ENCODE measurements around the gene PSMG2. TPM values are rescaled to one million over a fixed set of nuclear protein-coding genes. Genes with fewer than 3 reads are reported as not detected.
"Not testable (repeated sequence)": the region's sequence is repeated elsewhere in the genome, so short reads cannot be mapped to it uniquely, and the experiment has no call there.

PSMG2 gene
- total RNA-seq, 1 donor from 2014 or later: 61.5 TPM

- no peak for DNase-seq (ENCODE audit: low spot score)
Observed at GRCh38 chr18:12722731-12723130, 19.9 kb downstream of the PSMG2 start.

GRCh38 chr18:12726331-12726730 is 23.5 kb downstream of the PSMG2 start:
- no peak for DNase-seq (ENCODE audit: low spot score)

- DNase-seq (ENCODE audit: low spot score): peak; percentile 66
Observed at GRCh38 chr18:12726774-12727550, 24.1 kb downstream of the PSMG2 start.

DNA sequence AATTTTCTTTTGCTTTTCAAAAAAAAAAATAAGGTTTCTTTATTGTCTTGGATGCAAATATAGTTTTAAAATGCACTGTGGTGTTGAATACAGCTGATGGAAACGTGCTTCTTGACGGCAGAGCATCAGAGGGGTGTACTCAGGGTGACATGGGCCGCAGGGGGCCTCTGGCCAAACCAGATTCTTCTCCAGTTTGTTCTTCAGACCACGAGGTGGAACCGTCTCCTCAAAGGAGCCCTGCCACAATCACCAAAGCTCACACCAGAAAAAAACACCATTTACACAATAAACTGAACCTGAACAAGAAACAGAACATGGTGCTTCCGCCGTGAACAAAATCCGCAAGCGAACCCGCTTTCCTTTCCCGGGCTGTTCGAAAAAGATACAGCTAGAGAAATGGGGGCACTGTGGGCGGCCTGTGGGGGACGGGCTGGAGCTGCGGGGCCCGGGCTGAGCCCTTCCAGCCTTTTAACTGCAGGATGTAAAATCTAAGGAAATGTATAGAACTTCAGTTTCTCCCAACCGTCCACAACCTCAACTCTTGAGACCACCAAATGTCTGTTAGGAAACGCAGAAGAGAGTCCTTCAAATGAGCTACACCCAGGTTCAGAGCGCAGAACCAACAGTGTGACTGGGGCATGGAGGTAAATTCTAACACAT is 34.5 kb downstream of the PSMG2 start:
- DNase-seq (ENCODE audit: low spot score): no peak

DNA sequence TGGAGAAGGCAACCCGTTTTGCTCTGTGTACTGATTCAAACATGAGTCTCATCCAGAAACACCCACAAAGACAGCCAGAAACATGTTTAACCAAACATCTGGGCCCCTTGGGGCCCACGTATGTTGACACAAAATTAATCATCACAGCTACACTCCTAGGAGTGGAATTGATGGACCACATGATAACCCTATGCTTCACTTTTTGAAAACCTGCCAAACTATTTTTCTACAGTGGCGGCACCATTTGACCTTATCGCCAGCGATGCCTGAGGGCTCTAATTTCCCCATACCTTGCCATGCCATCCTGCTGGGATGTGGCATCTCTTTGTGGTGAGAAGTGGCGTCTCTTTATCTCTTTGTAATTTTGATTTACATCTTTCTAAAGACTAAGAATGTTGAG is 38.5 kb downstream of the PSMG2 start:
- no peak for DNase-seq (ENCODE audit: low spot score)

- no peak for DNase-seq (ENCODE audit: low spot score)
Observed at GRCh38 chr18:12742453-12742852, 39.6 kb downstream of the PSMG2 start.

DNA sequence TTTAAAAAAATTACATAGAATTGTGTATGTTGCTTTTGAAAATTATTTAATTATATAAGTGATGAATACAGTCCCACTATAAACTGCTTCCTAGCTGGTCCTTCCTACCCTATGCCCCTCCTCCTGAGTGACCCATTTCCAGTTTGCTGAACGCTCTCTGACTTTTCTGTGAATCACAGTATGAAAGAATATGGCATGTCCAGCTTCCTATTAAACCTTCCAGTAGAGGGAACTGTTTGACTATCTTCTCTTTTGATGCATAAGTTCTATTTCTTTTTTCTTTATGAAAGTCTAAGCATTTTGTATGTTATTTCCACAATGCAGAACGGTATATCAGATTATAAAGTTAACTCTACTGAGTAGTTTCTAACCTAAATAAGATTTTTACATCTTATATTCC is 41.3 kb downstream of the PSMG2 start:
- DNase-seq (ENCODE audit: low spot score): no peak

GRCh38 chr18:12745095-12745795 is 42.4 kb downstream of the PSMG2 start:
- no peak for DNase-seq (ENCODE audit: low spot score)

DNA sequence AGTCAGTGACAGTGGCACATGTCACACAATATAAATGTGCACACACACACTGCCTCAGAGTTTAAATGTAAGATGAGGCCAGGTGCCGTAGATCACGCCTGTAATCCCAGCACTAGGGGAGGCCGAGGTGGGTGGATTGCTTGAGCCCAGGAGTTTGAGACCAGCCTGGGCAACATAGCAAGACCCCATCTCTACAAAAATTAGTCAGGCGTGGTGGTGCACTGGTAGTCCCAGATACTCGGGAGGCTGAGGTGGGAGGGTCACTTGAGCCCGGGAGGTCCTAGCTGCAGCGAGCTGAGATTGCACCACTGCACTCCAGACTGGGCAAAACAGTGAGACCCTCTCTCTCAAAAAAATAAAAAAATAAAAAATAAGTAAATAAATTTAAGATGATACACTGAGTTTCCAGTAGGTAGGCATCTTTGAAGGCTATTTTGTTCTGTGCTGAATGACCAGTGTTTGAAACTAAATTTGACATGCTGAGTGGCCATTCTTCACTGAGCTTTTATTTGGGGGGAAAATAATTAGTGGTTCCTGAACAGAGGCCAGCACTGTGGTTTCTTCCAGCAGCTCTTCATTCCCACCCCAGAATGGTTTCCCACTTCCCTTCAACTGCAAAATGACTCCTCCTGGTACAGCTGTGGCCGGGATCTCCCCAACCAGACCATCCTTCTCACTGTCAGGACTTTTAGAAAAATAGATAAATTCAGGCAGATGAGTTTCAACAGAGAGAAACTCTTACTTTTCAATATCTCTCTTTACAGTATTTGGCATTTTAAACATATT is 44.9 kb downstream of the PSMG2 start:
- DNase-seq (ENCODE audit: low spot score): no peak

DNA sequence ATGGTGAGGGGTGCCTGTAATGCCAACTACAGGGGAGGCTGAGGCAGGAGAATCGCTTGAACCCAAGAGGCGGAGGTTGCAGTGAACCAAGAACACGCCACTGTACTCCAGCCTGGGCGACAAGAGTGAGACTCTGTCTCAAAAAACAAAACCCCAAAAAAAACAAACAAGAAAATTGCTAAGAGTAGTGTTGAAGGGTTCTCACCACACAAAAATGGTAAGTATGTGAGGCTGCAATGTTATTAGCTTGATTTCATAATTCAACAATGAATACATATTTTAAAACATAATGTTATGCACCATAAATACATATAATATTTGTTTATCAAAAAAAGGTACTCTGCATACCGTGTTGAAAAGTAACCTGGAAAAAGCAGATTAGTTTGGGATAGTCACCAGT is 45.8 kb downstream of the PSMG2 start:
- no peak for DNase-seq (ENCODE audit: low spot score)

- DNase-seq (ENCODE audit: low spot score): no peak
Observed at GRCh38 chr18:12749121-12749520, 46.3 kb downstream of the PSMG2 start.

- DNase-seq (ENCODE audit: low spot score): no peak
Observed at GRCh38 chr18:12750076-12750714, 47.4 kb downstream of the PSMG2 start.

DNA sequence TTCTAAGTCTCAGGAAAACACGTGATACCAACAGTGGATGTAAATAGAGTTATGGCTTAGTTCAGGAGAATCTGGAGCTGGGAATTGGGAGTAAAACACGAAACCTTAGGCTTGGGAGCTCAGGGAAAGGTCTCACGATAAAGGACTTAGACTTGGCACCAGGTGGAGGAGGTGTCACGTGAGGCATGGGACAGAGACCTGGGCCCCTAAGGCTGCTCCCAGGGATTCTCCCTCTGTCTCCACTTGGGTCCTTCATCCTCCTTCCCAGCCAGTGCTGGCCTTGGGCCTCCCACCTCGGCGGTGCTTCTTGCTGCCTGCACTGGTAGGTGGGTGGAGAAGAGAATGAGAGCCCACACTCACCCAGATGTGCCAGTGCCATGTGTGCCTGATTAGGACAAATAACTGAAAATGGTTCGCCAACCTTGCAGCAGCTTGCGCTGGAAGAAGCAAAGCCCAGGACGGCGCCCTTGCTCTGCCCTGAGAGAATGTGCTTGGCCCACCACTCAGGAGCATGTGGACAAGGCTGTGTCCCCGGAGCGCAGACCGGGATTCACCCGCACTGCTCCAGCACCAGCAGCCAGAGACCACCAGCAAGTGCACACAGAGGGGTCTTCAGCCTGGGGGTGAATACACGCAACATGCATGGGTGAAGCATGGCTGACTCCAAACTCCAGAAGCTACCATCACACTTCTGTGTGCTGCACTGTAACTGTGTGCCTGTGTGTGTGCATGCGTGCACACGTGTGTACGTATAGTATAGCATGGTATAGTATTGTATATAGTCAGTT is 48.1 kb downstream of the PSMG2 start:
- no peak for DNase-seq (ENCODE audit: low spot score)

DNA sequence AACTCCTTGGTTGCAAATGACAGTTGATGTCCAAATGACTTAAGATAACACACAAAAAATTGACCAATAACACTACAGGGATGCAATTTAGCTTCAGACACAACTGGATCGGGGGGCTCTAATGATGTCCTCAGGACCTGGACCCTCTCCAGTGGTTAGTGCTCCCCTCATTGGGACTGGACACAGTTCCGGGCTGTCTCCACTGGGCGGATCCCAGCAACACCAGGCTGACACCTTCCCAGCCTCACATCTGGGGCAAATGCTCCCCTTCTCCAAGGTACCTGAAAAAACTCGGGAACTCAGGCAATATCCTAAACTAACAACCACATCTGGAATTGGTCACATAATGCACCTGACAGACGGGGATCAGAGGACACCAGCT is 48.7 kb downstream of the PSMG2 start:
- DNase-seq (ENCODE audit: low spot score): no peak

- no peak for DNase-seq (ENCODE audit: low spot score)
Observed at GRCh38 chr18:12751891-12752290, 49.0 kb downstream of the PSMG2 start.

- DNase-seq (ENCODE audit: low spot score): no peak
Observed at GRCh38 chr18:12754511-12754910, 51.7 kb downstream of the PSMG2 start.

DNA sequence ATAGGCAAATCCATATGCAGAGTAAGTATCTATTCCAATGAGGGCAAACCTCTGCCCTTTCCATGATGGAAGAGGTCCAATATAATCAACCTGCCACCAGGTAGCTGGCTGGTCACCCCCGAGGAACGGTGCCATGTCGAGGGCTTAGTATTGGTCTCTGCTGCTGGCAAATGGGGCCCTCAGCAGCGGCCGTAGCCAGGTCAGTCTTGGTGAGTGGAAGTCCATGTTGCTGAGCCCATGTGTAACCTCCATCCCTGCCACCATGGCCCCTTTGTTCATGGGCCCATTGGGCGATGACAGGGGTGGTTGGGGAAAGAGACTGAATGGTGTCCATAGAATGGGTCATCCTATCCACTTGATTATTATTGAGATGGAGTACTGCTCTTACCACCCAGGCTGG is 52.8 kb downstream of the PSMG2 start:
- not testable (repeated sequence) for DNase-seq (ENCODE audit: low spot score)

- not testable (repeated sequence) for DNase-seq (ENCODE audit: low spot score)
Observed at GRCh38 chr18:12756619-12757239, 53.9 kb downstream of the PSMG2 start.

DNA sequence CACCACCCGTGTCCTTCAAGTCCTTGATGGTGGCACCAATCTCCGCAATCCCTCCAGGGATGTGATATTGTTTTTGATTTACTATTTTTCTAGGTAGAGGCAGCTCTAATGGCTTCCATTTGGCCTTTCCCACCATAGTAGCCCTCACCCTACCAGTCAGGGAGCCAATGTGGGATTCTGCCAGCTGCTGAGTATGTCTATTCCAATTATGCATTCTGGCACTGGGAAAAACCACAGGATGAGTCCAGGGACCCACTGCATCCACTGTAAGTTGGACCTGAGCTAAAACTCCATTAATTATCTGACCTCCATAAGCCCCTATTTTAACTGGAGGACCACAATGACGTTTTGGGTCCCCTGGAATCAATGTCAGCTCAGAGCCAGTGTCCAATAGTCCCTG is 55.7 kb downstream of the PSMG2 start:
- not testable (repeated sequence) for DNase-seq (ENCODE audit: low spot score)

GRCh38 chr18:12765126-12765525 is 62.3 kb downstream of the PSMG2 start:
- no peak for DNase-seq (ENCODE audit: low spot score)

All from mucosa of gallbladder (tissue), 1 donor.